HTERT RPE-1 (cell line): ENCODE data around the gene NXT1.

ENCODE experiments used
- in situ Hi-C: fragments of 300-500 bp; cut with MboI; formaldehyde crosslinking; loops from 4 replicates; pipeline ENCODE4 v1.14.3; 2020; ENCODE audit warnings: low sequenced_read_pairs

Gene NXT1

GRCh38 chr20:23386304-23387117 lies 35.9 kb downstream of the NXT1 start:
- in situ Hi-C loops = no loop called here

DNA sequence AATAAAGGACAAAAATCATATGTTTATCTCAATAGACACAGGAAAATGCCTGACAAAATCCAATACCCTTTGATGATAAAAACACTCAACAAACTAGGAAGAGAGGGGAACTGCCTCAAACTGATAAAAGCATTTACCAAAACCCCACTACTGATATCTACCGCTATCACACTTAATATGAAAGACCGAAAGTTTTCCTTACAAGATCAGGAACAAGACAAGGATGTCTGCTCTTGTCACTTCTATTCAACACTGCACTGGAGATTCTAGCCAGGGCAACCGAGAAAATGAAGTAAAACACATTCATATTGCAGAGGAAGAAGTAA lies 36.5 kb downstream of the NXT1 start:
- in situ Hi-C loops = no loop called here

DNA sequence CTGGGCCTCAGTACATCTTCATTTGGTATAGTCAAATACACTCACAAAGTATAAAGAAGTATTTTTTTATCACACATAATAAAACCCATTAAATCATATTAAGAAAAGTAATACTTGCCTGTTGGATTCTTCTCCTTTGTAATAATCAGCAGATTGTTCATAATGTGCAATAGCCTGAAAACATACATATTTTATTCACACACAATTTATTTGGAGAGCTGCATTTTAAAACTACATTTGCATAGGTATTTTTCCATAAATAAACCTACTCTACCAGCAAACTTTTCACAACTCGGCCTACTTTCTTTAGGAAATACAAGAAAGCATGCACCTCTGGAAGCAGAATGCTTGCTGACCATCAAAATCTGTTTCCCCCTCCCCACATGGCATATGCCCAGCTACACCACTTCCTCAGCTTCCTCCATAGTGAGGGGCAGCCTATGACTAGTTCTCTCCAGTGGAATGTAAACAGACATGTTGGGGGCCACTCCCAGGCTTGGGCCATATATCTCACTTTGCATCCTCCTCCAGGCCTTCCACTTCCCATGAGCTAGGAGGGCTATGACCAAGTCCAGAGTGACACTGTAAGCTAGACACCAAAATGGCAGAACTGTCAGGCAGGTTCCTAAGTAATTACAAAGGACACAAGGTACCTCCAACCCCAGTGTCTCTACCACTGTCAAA lies 39.6 kb downstream of the NXT1 start:
- in situ Hi-C loops = no loop called here

DNA sequence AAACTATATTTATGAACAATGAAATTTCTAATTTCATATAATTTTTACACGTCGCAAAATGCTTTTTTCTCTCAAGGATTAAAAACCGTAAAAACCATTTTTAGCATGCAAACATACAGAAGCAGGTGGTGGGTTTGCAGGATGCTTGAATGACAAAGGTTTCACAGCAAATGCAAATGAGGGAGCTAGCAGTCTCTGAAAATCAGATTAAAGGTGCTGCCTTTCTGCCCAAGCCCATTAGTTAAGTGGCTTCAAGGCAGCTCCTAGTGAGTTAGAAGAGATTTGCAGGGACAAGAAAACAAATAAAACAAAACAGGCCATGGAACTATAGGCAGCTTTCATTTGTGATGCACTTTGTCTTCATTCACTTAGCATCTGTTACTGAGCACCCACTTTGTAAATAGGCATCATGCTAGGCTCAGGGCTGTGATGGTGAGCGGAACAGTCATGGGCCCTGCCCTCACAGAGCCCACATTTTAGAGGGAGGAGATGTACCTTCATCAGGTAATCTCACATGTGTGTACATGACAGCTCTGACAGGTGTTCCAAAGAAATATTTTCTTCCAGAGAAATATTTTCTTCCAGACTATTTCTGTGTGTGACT lies 41.2 kb downstream of the NXT1 start:
- in situ Hi-C loops = no loop called here

DNA sequence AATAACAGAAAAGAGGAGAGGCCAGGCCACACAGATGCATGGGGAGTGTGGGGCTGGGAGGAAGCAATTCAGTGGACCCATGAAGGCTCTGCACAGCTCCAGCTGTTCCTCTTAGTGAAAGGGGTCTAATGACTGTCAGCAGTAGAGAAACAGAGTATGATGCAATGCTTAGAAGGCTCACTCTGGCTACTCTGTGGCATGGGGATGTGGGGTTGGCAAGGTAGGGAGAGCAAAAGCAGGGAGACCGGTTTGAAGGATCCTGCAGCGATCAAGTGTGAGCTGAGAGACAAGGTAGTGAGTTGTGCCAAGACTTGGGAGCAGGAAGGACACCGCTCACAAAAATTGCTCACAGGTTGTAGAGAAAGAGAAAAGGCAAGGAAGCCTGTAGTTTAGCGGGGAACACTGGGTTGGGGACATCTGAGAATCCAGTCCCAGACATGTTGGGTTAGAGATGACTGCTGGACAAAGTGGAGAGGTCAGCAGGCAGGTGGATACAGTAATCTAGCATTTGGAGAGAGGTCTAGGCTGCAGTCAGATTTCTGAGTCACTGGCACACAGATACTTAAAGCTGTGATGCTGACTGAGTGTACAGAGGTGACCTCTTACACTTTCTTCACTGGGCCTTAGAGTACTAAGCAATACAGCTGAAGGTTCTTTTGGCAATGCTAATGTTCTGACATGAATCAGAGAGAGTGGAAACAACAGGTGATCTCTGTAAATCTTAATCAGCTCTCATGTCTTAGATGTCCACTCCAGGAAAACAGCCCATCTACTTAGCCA lies 43.6 kb downstream of the NXT1 start:
- in situ Hi-C loops = no loop called here

DNA sequence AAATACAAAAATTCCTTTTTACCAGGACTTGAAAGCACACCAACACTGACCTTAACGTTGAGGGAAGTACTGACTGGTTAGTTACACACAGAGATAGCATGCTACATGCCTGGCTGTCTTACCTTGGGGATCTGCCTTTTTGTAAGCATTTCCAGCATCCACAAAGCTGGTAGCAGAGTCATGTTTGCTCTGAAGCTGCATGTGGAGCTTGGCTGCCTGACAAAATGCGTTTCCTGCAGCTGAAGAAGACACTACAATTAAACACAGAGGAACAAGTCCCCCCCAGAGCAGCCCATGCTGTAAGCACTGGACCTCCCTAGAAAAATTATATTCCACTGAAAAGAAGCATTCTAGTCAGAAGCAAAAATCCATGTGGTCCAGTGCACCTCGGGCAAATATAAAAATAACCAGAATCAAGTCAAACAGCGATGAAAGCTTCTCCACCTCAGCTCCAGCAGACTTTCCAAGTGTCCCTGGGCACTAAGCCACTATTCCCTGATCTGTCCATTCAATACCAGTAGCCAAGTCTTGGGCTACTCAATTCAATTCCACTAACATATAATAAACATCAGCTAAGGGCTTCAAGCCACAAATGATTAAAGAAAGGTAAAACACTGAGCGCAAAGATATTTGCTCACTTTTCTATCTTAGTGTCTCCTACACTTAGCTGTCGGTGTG lies 46.5 kb downstream of the NXT1 start:
- in situ Hi-C loops = no loop called here

- in situ Hi-C loops = no loop called here
These were observed 47.4 kb downstream of the NXT1 start for GRCh38 chr20:23397961-23398360.

DNA sequence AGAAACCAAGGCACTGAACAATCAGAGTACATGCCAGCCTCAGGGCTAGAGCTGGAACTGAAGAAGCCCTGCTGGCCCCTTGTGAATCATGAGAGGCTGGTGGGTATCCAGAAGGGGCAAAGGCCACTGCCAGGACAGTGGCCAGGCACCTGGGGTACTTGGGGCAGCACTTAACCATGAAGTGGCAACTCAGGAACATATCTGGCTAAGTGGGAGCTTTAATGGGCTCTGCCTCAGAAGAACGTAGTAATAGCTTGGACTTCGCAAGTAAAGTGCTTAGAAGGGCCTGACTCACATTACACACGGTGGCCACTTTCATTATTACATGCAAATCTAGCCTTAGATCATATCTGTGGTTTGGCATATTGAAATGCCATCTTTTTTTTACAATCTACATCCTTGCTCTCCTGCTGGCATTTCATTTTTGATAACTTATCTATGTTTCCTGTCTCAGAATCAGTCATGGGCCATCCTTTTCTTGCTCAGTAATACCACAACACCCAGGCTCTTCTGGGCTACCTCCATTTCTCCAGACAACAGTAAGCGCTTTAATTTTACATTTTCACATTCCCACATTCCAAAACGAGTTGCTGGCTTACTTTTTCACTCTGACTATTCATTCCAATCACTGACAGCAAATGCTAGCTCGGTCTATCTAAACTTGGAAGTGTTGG lies 49.1 kb downstream of the NXT1 start:
- in situ Hi-C loops = no loop called here

DNA sequence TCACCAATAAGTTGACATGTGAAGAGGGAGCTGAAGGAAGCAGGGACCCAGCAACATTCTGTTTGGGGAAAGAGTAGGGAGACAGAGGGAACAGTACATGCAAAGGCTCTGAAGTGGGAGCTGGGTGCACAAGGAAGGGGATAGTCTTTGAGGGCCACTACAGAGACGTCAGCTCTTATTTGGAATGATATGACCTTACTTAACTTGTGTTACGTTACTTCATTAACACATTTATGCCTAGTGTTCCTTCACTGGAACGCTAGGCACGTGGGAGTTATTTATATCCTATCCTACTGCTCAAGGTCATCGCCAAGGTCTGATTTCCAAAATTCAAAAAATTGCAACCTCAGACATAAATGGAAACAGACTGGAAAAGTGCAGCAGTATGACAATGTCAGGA lies 50.5 kb downstream of the NXT1 start:
- in situ Hi-C loops = no loop called here

DNA sequence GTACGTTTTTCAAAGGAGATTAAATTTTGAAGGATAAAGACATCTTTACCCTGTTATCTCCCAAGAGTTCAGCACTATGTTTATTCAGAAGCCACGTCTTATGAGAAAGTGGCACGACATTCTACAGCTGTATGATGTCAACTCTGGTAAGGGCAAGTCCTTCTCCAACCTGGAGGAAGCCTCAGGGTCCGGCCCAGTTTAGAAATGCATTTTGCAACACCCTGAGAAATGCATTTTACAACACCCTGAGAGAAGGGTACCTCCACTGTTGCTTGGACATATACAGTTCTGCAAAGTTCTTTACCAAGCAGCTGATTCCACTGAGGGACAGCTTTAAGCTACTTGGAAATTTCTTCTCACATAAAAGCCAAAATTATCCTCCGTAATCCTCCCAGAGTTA lies 53.2 kb downstream of the NXT1 start:
- in situ Hi-C loops = no loop called here

- in situ Hi-C loops = no loop called here
These were observed 53.6 kb downstream of the NXT1 start for GRCh38 chr20:23404196-23404595.
